ENCODE results near the gene PNRC1. TPM values are rescaled to one million over a fixed set of nuclear protein-coding genes. Genes with fewer than 3 reads are reported as not detected.
A peak's percentile ranks its signal among the peaks of the same experiment; 100 is the strongest.
"Not testable (repeated sequence)": the region's sequence is repeated elsewhere in the genome, so short reads cannot be mapped to it uniquely, and the experiment has no call there.

Gene PNRC1
- total RNA-seq, 1 donor from 2014 or later, result 132 TPM

DNA sequence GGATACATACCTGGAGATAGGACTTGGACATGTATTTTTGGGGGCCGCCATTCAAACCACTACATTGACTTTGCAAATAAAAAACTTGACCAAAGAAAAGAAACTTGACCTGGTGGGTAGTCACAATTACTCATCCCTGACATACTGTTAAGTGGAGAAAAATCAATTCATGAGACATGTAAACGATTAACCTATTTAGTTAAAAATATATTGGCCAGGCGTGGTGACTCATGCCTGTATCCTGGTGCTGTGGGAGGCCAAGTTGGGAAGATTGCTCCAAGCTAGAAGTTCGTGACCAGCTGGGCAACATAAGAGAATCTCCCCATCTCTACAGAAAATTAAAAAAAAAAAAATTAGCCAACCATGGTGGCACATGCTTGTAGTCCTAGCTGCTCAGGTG is 39.8 kb downstream of the PNRC1 start:
- Histone ChIP-seq H3K4me1 (ENCODE audit: control insufficient read depth in 3 of 3, insufficient read depth in 3 of 3, low read length in 3 of 3) (peaks cover 5 to 7% (median 7%) of the 10 kb centered on the region in 3 donors), H3K9me3 (ENCODE audit: control insufficient read depth in 3 of 3, low read length in 3 of 3) (no peaks in the 10 kb centered on the region), H3K27me3 (ENCODE audit: control insufficient read depth in 3 of 3, insufficient read depth in 3 of 3, low read length in 3 of 3) (no peaks in the 10 kb centered on the region), H3K36me3 (ENCODE audit: control insufficient read depth in 3 of 3, insufficient read depth in 3 of 3, low read length in 3 of 3) (no peaks in the 10 kb centered on the region), H3K27ac (ENCODE audit: low read depth, low read length) (no peak overlapping the region), H3K4me3 (ENCODE audit: low read length in 3 of 3) (no peak overlapping the region), H3K9ac (ENCODE audit: low read depth in 1 of 3, low read length in 3 of 3) (no peak overlapping the region)

- H3K4me1 ChIP-seq (ENCODE audit: control insufficient read depth in 3 of 3, insufficient read depth in 3 of 3, low read length in 3 of 3), result peaks cover 4% of the 10 kb centered on the region in 3 donors
- no peak overlapping the region for H3K27ac ChIP-seq (ENCODE audit: low read depth, low read length)
- H3K9ac ChIP-seq (ENCODE audit: low read depth in 1 of 3, low read length in 3 of 3), result no peak overlapping the region
These were observed 41.4 kb downstream of the PNRC1 start for GRCh38 chr6:89121934-89122333.

GRCh38 chr6:89122625-89123024 is 42.1 kb downstream of the PNRC1 start:
- no peaks in the 10 kb centered on the region for H3K9me3 ChIP-seq (ENCODE audit: control insufficient read depth in 3 of 3, low read length in 3 of 3)
- H3K4me3 ChIP-seq (ENCODE audit: low read length in 3 of 3), result no peak overlapping the region
- no peak overlapping the region for H3K27ac ChIP-seq (ENCODE audit: low read depth, low read length)
- H3K27me3 ChIP-seq (ENCODE audit: control insufficient read depth in 3 of 3, insufficient read depth in 3 of 3, low read length in 3 of 3), result no peaks in the 10 kb centered on the region
- H3K36me3 ChIP-seq (ENCODE audit: control insufficient read depth in 3 of 3, insufficient read depth in 3 of 3, low read length in 3 of 3), result no peaks in the 10 kb centered on the region
- H3K4me1 ChIP-seq (ENCODE audit: control insufficient read depth in 3 of 3, insufficient read depth in 3 of 3, low read length in 3 of 3), result no peaks in the 10 kb centered on the region
- H3K9ac ChIP-seq (ENCODE audit: low read depth in 1 of 3, low read length in 3 of 3), result no peak overlapping the region

More at GRCh38 chr6:89121934-89122333, 41.4 kb downstream of the PNRC1 start:
- H3K36me3 ChIP-seq (ENCODE audit: control insufficient read depth in 3 of 3, insufficient read depth in 3 of 3, low read length in 3 of 3), result no peaks in the 10 kb centered on the region
- H3K27me3 ChIP-seq (ENCODE audit: control insufficient read depth in 3 of 3, insufficient read depth in 3 of 3, low read length in 3 of 3), result no peaks in the 10 kb centered on the region
- H3K4me3 ChIP-seq (ENCODE audit: low read length in 3 of 3), result no peak overlapping the region
- H3K9me3 ChIP-seq (ENCODE audit: control insufficient read depth in 3 of 3, low read length in 3 of 3), result no peaks in the 10 kb centered on the region

DNA sequence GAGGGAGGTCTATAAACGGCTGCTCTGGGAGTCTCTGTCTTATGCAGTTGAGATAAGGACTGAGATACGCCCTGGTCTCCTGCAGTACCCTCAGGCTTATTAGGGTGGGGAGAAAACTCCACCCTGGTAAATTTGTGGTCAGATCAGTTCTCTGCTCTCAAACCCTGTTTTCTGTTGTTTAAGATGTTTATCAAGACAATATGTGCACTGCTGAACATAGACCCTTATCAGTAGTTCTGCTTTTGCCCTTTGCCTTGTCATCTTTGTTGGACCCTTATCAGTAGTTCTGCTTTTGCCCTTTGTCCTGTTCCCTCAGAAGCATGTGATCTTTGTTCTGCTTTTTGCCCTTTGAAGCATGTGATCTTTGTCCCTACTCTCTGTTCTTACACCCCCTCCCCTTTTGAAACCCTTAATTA is 47.7 kb downstream of the PNRC1 start:
- H3K9ac ChIP-seq (ENCODE audit: low read depth in 1 of 3, low read length in 3 of 3); H3K4me1 ChIP-seq (ENCODE audit: control insufficient read depth in 3 of 3, insufficient read depth in 3 of 3, low read length in 3 of 3); H3K27ac ChIP-seq (ENCODE audit: low read depth, low read length); H3K4me3 ChIP-seq (ENCODE audit: low read length in 3 of 3); H3K36me3 ChIP-seq (ENCODE audit: control insufficient read depth in 3 of 3, insufficient read depth in 3 of 3, low read length in 3 of 3); H3K27me3 ChIP-seq (ENCODE audit: control insufficient read depth in 3 of 3, insufficient read depth in 3 of 3, low read length in 3 of 3); H3K9me3 ChIP-seq (ENCODE audit: control insufficient read depth in 3 of 3, low read length in 3 of 3): not testable (repeated sequence)

- no peaks in the 10 kb centered on the region for H3K27me3 ChIP-seq (ENCODE audit: control insufficient read depth in 3 of 3, insufficient read depth in 3 of 3, low read length in 3 of 3)
- H3K36me3 ChIP-seq (ENCODE audit: control insufficient read depth in 3 of 3, insufficient read depth in 3 of 3, low read length in 3 of 3), result peaks cover 0 to 5% (median 0%) of the 10 kb centered on the region in 3 donors
These were observed 51.0 kb downstream of the PNRC1 start for GRCh38 chr6:89131599-89131998.

GRCh38 chr6:89132057-89132456 is 51.5 kb downstream of the PNRC1 start:
- peaks cover 0 to 3% (median 0%) of the 10 kb centered on the region in 3 donors for H3K4me1 ChIP-seq (ENCODE audit: control insufficient read depth in 3 of 3, insufficient read depth in 3 of 3, low read length in 3 of 3)
- H3K9ac ChIP-seq (ENCODE audit: low read depth in 1 of 3, low read length in 3 of 3), result no peak overlapping the region
- H3K4me3 ChIP-seq (ENCODE audit: low read length in 3 of 3), result no peak overlapping the region
- H3K27me3 ChIP-seq (ENCODE audit: control insufficient read depth in 3 of 3, insufficient read depth in 3 of 3, low read length in 3 of 3), result no peaks in the 10 kb centered on the region
- H3K9me3 ChIP-seq (ENCODE audit: control insufficient read depth in 3 of 3, low read length in 3 of 3), result no peaks in the 10 kb centered on the region
- H3K36me3 ChIP-seq (ENCODE audit: control insufficient read depth in 3 of 3, insufficient read depth in 3 of 3, low read length in 3 of 3), result peaks cover 0 to 5% (median 0%) of the 10 kb centered on the region in 3 donors
- no peak overlapping the region for H3K27ac ChIP-seq (ENCODE audit: low read depth, low read length)

More at GRCh38 chr6:89131599-89131998, 51.0 kb downstream of the PNRC1 start:
- H3K9me3 ChIP-seq (ENCODE audit: control insufficient read depth in 3 of 3, low read length in 3 of 3), result no peaks in the 10 kb centered on the region
- H3K4me1 ChIP-seq (ENCODE audit: control insufficient read depth in 3 of 3, insufficient read depth in 3 of 3, low read length in 3 of 3), result peaks cover 0 to 3% (median 0%) of the 10 kb centered on the region in 3 donors
- no peak overlapping the region for H3K9ac ChIP-seq (ENCODE audit: low read depth in 1 of 3, low read length in 3 of 3)
- H3K27ac ChIP-seq (ENCODE audit: low read depth, low read length), result no peak overlapping the region
- H3K4me3 ChIP-seq (ENCODE audit: low read length in 3 of 3), result no peak overlapping the region

GRCh38 chr6:89133981-89134380 is 53.4 kb downstream of the PNRC1 start:
- Histone ChIP-seq H3K4me1 (ENCODE audit: control insufficient read depth in 3 of 3, insufficient read depth in 3 of 3, low read length in 3 of 3) (peaks cover 0 to 5% (median 5%) of the 10 kb centered on the region in 3 donors), H3K9ac (ENCODE audit: low read depth in 1 of 3, low read length in 3 of 3) (no peak overlapping the region), H3K4me3 (ENCODE audit: low read length in 3 of 3) (no peak overlapping the region), H3K27ac (ENCODE audit: low read depth, low read length) (no peak overlapping the region), H3K9me3 (ENCODE audit: control insufficient read depth in 3 of 3, low read length in 3 of 3) (no peaks in the 10 kb centered on the region), H3K27me3 (ENCODE audit: control insufficient read depth in 3 of 3, insufficient read depth in 3 of 3, low read length in 3 of 3) (no peaks in the 10 kb centered on the region), H3K36me3 (ENCODE audit: control insufficient read depth in 3 of 3, insufficient read depth in 3 of 3, low read length in 3 of 3) (peaks cover 0 to 5% (median 0%) of the 10 kb centered on the region in 3 donors)

- no peak overlapping the region for H3K9ac ChIP-seq (ENCODE audit: low read depth in 1 of 3, low read length in 3 of 3)
- no peaks in the 10 kb centered on the region for H3K27me3 ChIP-seq (ENCODE audit: control insufficient read depth in 3 of 3, insufficient read depth in 3 of 3, low read length in 3 of 3)
- H3K27ac ChIP-seq (ENCODE audit: low read depth, low read length), result no peak overlapping the region
- peaks cover 0 to 5% (median 5%) of the 10 kb centered on the region in 3 donors for H3K4me1 ChIP-seq (ENCODE audit: control insufficient read depth in 3 of 3, insufficient read depth in 3 of 3, low read length in 3 of 3)
- H3K4me3 ChIP-seq (ENCODE audit: low read length in 3 of 3), result no peak overlapping the region
- H3K36me3 ChIP-seq (ENCODE audit: control insufficient read depth in 3 of 3, insufficient read depth in 3 of 3, low read length in 3 of 3), result peaks cover 0 to 5% (median 0%) of the 10 kb centered on the region in 3 donors
- no peaks in the 10 kb centered on the region for H3K9me3 ChIP-seq (ENCODE audit: control insufficient read depth in 3 of 3, low read length in 3 of 3)
These were observed 54.2 kb downstream of the PNRC1 start for GRCh38 chr6:89134723-89135122.

Small RNA genes lying within 50 kb of the gene (small RNA-seq; reads per million reads assigned to genes)
- not detected for gene RN7SL336P
- 0.28 reads per million, percentile 25 among the genes with 10 or more reads in this experiment for gene RNU2-61P

Other genes starting within 250 kb of the PNRC1 start
- gene RNGTT, start 117.1 kb upstream of the PNRC1 start, total RNA-seq, result 19.3 TPM
- gene SRSF12, start 37.3 kb downstream of the PNRC1 start, total RNA-seq, result 2.6 TPM
- gene PM20D2, start 65.3 kb downstream of the PNRC1 start, total RNA-seq, result 24.0 TPM
- gene GABRR1, start 136.6 kb downstream of the PNRC1 start, total RNA-seq, result 0.52 TPM
- not detected for gene GABRR2, start 234.5 kb downstream of the PNRC1 start, total RNA-seq

All from skeletal muscle tissue (tissue), 5 donors.